K562 (cell line): Measurements from ENCODE around the gene COG3.

Source experiments
- CREB1 ChIP-seq, 2 experiments: sonication (generic) in 1 of 2; formaldehyde crosslinking in 1 of 2; IDR thresholded peaks; 2 replicates each; pipeline versions ENCODE4 v1.6.1 to v1.8.0; 2012 to 2022; ENCODE audit warnings: inconsistent platforms in 1 of 2, mild to moderate bottlenecking in 1 of 2, missing genetic modification reagents in 1 of 2, moderate library complexity in 1 of 2
- ESRRA ChIP-seq: fragments of 450-650 bp; IDR thresholded peaks from 2 replicates; pipeline ENCODE4 v1.6.1; 2014; ENCODE audit warnings: low read depth, mild to moderate bottlenecking, moderate library complexity, borderline replicate concordance
- HCFC1 ChIP-seq: IDR thresholded peaks from 2 replicates; pipeline ENCODE4 v1.6.1; 2012; ENCODE audit warnings: low read depth, low read length, improper control_type of control experiment
- JUN ChIP-seq, 2 experiments: sonication (generic) in 1 of 2; formaldehyde crosslinking in 1 of 2; IDR thresholded peaks; 2 replicates each; pipeline versions ENCODE4 v1.6.1 to v1.8.0; 2012 to 2022; ENCODE audit warnings: borderline replicate concordance in 2 of 2, mild to moderate bottlenecking in 2 of 2, improper control_type of control experiment in 1 of 2, low read depth in 1 of 2, low read length in 1 of 2, missing genetic modification reagents in 1 of 2
- NFE2L1 ChIP-seq: fragments of 450-650 bp; IDR thresholded peaks from 2 replicates; pipeline ENCODE4 v1.6.1; 2016; ENCODE audit warnings: missing genetic modification characterization, low read depth, mild to moderate bottlenecking, missing compliant biosample characterization, moderate library complexity, borderline replicate concordance
- POLR2AphosphoS5 ChIP-seq: IDR thresholded peaks from 2 replicates; pipeline ENCODE4 v1.6.1; 2011; ENCODE audit warnings: mild to moderate bottlenecking, low read depth, low read length, moderate library complexity; ENCODE audit not compliant: control insufficient read depth, insufficient read depth
- TAF1 ChIP-seq: IDR thresholded peaks from 2 replicates; pipeline ENCODE4 v1.6.1; 2011; ENCODE audit warnings: mild to moderate bottlenecking, low read length, moderate library complexity; ENCODE audit not compliant: insufficient read depth, control insufficient read depth, severe bottlenecking; ENCODE audit errors: extremely low read depth
- TF ChIP-seq, protein P1 (sequence below): fragments of 450-650 bp; conservative IDR thresholded peaks from 2 replicates; pipeline ENCODE4 v1.6.1; 2016; ENCODE audit warnings: missing genetic modification characterization, low read depth, mild to moderate bottlenecking, missing compliant biosample characterization, moderate library complexity
- TF ChIP-seq, protein P2 (sequence below), 3 experiments: IDR thresholded peaks in 2 of 3; conservative IDR thresholded peaks in 1 of 3; 2 replicates each; pipeline ENCODE4 v1.5.1; 2011 to 2012; ENCODE audit warnings: low read length in 3 of 3, mild to moderate bottlenecking in 3 of 3, control low read depth in 2 of 3, improper control_type of control experiment in 1 of 3, inconsistent platforms in 1 of 3, low read depth in 1 of 3, mixed read lengths in 1 of 3, moderate library complexity in 1 of 3; ENCODE audit not compliant: insufficient read depth in 2 of 3
- TF ChIP-seq, protein P3 (sequence below), 2 experiments: fragments of 450-650 bp; IDR thresholded peaks; 2 replicates each; pipeline ENCODE4 v1.6.1; 2016; ENCODE audit warnings: mild to moderate bottlenecking in 2 of 2, borderline replicate concordance in 1 of 2, low read depth in 1 of 2, moderate library complexity in 1 of 2

DNA sequence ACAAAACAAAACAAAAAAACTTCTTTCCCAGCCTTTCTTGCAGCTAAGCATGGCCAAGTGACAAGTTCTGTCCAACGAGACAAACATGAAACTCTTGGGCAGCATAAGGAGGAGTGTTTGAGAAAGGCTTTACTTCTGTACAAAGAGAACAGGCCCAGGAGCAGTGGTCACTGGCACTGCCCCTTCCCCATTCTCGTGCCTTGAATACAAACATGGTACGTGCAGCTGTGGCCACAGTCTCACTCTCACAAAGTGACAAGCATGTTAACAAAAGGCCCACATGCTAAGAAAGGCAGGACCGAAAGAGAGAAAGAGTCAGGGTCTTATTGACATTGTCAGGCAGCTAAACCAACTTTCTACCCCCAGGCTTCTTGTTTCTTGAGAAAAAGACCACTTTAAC lies 26.8 kb upstream of the COG3 start:
- TF ChIP-seq JUN (IDR thresholded peaks at IDR 0.05; ENCODE audit: borderline replicate concordance, low read depth, low read length): no peak
- no peak for TF ChIP-seq JUN (CRISPR knock-in tag; IDR thresholded peaks at IDR 0.05; ENCODE audit: borderline replicate concordance)
- TF ChIP-seq, protein P1, sequence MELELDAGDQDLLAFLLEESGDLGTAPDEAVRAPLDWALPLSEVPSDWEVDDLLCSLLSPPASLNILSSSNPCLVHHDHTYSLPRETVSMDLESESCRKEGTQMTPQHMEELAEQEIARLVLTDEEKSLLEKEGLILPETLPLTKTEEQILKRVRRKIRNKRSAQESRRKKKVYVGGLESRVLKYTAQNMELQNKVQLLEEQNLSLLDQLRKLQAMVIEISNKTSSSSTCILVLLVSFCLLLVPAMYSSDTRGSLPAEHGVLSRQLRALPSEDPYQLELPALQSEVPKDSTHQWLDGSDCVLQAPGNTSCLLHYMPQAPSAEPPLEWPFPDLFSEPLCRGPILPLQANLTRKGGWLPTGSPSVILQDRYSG (tag): no peak
- no peak for TF ChIP-seq NFE2L1 (tag)
- no peak for TF ChIP-seq TAF1
- TF ChIP-seq, protein P2, sequence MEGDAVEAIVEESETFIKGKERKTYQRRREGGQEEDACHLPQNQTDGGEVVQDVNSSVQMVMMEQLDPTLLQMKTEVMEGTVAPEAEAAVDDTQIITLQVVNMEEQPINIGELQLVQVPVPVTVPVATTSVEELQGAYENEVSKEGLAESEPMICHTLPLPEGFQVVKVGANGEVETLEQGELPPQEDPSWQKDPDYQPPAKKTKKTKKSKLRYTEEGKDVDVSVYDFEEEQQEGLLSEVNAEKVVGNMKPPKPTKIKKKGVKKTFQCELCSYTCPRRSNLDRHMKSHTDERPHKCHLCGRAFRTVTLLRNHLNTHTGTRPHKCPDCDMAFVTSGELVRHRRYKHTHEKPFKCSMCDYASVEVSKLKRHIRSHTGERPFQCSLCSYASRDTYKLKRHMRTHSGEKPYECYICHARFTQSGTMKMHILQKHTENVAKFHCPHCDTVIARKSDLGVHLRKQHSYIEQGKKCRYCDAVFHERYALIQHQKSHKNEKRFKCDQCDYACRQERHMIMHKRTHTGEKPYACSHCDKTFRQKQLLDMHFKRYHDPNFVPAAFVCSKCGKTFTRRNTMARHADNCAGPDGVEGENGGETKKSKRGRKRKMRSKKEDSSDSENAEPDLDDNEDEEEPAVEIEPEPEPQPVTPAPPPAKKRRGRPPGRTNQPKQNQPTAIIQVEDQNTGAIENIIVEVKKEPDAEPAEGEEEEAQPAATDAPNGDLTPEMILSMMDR (IDR thresholded peaks at IDR 0.05 in 2 of 3, conservative IDR thresholded peaks at IDR 0.05 in 1 of 3; ENCODE audit: insufficient read depth in 2 of 3, low read depth in 1 of 3, low read length in 3 of 3): no peak
- TF ChIP-seq, protein P3, sequence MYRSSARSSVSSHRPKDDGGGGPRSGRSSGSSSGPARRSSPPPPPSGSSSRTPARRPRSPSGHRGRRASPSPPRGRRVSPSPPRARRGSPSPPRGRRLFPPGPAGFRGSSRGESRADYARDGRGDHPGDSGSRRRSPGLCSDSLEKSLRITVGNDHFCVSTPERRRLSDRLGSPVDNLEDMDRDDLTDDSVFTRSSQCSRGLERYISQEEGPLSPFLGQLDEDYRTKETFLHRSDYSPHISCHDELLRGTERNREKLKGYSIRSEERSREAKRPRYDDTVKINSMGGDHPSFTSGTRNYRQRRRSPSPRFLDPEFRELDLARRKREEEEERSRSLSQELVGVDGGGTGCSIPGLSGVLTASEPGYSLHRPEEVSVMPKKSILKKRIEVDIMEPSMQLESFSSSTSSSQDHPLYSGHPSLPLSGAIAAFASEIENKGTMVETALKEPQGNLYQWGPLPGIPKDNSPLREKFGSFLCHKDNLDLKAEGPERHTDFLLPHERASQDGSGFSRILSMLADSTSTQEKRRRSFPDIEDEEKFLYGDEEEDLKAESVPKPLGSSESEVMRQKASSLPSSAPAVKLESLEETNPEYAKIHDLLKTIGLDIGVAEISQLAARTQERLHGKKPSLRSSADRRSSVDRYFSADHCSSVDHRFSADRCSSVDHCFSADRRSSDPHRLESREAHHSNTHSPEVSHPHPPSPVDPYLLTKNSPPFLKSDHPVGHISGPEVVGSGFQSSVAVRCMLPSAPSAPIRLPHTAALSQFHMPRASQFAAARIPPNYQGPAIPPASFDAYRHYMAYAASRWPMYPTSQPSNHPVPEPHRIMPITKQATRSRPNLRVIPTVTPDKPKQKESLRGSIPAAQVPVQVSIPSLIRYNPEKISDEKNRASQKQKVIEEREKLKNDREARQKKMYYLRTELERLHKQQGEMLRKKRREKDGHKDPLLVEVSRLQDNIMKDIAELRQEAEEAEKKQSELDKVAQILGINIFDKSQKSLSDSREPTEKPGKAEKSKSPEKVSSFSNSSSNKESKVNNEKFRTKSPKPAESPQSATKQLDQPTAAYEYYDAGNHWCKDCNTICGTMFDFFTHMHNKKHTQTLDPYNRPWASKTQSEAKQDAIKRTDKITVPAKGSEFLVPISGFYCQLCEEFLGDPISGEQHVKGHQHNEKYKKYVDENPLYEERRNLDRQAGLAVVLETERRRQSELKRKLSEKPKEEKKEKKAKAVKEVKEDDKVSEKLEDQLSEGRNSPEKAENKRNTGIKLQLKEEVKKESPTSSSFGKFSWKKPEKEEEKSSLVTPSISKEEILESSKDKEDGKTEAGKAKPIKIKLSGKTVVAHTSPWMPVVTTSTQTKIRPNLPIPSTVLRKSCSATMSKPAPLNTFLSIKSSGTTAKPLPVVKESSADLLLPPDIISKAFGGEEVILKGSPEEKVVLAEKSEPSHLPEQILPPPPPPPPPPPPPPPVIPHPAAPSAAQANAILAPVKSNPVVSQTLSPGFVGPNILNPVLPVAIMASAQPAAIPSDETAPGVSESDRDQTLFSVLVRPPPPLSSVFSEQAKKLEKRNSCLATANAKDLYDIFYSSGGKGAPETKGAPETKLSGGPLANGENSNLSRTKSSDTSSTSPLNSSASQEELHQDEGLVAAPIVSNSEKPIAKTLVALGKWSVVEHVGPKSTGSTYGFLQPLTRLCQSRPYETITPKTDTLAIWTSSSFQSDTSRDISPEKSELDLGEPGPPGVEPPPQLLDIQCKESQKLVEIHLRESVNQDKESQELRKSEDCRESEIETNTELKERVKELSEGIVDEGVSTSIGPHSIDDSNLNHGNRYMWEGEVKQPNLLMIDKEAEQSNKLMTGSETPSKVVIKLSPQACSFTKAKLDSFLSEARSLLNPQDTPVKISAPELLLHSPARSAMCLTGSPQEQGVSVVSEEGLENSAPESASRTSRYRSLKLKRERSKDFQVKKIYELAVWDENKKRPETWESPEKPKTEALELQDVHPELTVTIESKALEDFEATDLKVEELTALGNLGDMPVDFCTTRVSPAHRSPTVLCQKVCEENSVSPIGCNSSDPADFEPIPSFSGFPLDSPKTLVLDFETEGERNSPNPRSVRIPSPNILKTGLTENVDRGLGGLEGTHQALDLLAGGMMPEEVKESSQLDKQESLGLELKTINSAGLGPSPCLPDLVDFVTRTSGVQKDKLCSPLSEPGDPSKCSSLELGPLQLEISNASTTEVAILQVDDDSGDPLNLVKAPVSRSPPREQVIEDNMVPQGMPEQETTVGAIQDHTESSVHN (IDR thresholded peaks at IDR 0.05; ENCODE audit: borderline replicate concordance in 1 of 2, low read depth in 1 of 2): no peak
- TF ChIP-seq CREB1 (IDR thresholded peaks at IDR 0.05): no peak
- no peak for TF ChIP-seq CREB1 (CRISPR knock-in tag; IDR thresholded peaks at IDR 0.05)
- TF ChIP-seq POLR2AphosphoS5: no peak
- no peak for TF ChIP-seq HCFC1
- no peak for TF ChIP-seq ESRRA
